ENCODE data around the gene UNKL. TPM values are rescaled to one million over a fixed set of nuclear protein-coding genes. Genes with fewer than 3 reads are reported as not detected.

Gene UNKL
- total RNA-seq, 1 donor from 2014 or later, result 13.8 TPM

- DNase-seq (ENCODE audit: low read depth), result no peak
These were observed 88.7 kb downstream of the UNKL start for GRCh38 chr16:1325673-1326371.

- no peak for DNase-seq (ENCODE audit: low read depth)
These were observed 89.2 kb downstream of the UNKL start for GRCh38 chr16:1325261-1325660.

GRCh38 chr16:1324286-1324826, 90.1 kb downstream of the UNKL start:
- no peak for DNase-seq (ENCODE audit: low read depth)

GRCh38 chr16:1323296-1324239, 90.9 kb downstream of the UNKL start:
- DNase-seq (ENCODE audit: low read depth), result no peak

- DNase-seq (ENCODE audit: low read depth), result no peak
These were observed 92.1 kb downstream of the UNKL start for GRCh38 chr16:1322407-1322806.

GRCh38 chr16:1320658-1321240, 93.8 kb downstream of the UNKL start:
- no peak for DNase-seq (ENCODE audit: low read depth)

- DNase-seq (ENCODE audit: low read depth), result no peak
These were observed 94.4 kb downstream of the UNKL start for GRCh38 chr16:1320097-1320496.

GRCh38 chr16:1319041-1319440, 95.5 kb downstream of the UNKL start:
- no peak for DNase-seq (ENCODE audit: low read depth)

- DNase-seq (ENCODE audit: low read depth), result no peak
These were observed 96.3 kb downstream of the UNKL start for GRCh38 chr16:1318268-1318545.

GRCh38 chr16:1317479-1318267, 96.8 kb downstream of the UNKL start:
- DNase-seq (ENCODE audit: low read depth), result no peak

- DNase-seq (ENCODE audit: low read depth), result no peak
These were observed 98.5 kb downstream of the UNKL start for GRCh38 chr16:1316033-1316405.

GRCh38 chr16:1315081-1316032, 99.1 kb downstream of the UNKL start:
- DNase-seq (ENCODE audit: low read depth), result no peak

GRCh38 chr16:1314399-1315068, 100.0 kb downstream of the UNKL start:
- no peak for DNase-seq (ENCODE audit: low read depth)

GRCh38 chr16:1313721-1314369, 100.7 kb downstream of the UNKL start:
- DNase-seq (ENCODE audit: low read depth), result no peak

Other genes starting within 250 kb of the UNKL start
- gene TPSG1, start 189.4 kb downstream of the UNKL start, total RNA-seq, result not detected in 2 replicates
- gene TPSB2, start 184.5 kb downstream of the UNKL start, total RNA-seq, result not detected in 2 replicates
- gene TPSAB1, start 174.0 kb downstream of the UNKL start, total RNA-seq, result not detected in 2 replicates
- not detected in 2 replicates for gene TPSD1, start 158.6 kb downstream of the UNKL start, total RNA-seq
- gene UBE2I, start 105.1 kb downstream of the UNKL start, total RNA-seq, result 64.3 and 90.0 TPM in 2 replicates
- gene BAIAP3, start 81.1 kb downstream of the UNKL start, total RNA-seq, result 2.1 and 3.0 TPM in 2 replicates
- 56.9 and 85.1 TPM in 2 replicates for gene TSR3, start 62.8 kb downstream of the UNKL start, total RNA-seq
- 30.6 and 101 TPM in 2 replicates for gene GNPTG, start 62.8 kb downstream of the UNKL start, total RNA-seq
- gene UQCC4, start 6.0 kb upstream of the UNKL start, total RNA-seq, result 12.4 and 15.8 TPM in 2 replicates
- not detected in 2 replicates for gene PERCC1, start 16.4 kb upstream of the UNKL start, total RNA-seq
- gene CCDC154, start 29.9 kb upstream of the UNKL start, total RNA-seq, result 0.25 TPM in 1 of 2 replicates, not detected in the other
- gene CLCN7, start 60.3 kb upstream of the UNKL start, total RNA-seq, result 43.6 and 79.8 TPM in 2 replicates
- not detected in 2 replicates for gene PTX4, start 74.2 kb upstream of the UNKL start, total RNA-seq
- 11.1 and 19.8 TPM in 2 replicates for gene TELO2, start 78.7 kb upstream of the UNKL start, total RNA-seq
- 0.10 TPM in 1 of 2 replicates, not detected in the other for gene TMEM204, start 119.0 kb upstream of the UNKL start, total RNA-seq
- gene IFT140, start 197.4 kb upstream of the UNKL start, total RNA-seq, result 19.1 and 59.2 TPM in 2 replicates
- 4.9 and 14.2 TPM in 2 replicates for gene CRAMP1, start 197.7 kb upstream of the UNKL start, total RNA-seq

Measured in renal cortical epithelial cell (primary cell).